ENCODE measurements around the gene LAMP5.

- TF ChIP-seq CTCF (IDR thresholded peaks at IDR 0.05) (no peak), POLR2AphosphoS5 (IDR thresholded peaks at IDR 0.05) (no peak)
Observed at GRCh38 chr20:9508240-9508661, 6.1 kb upstream of the LAMP5 start.

Measured in prostate gland (tissue), 2 donors.